T-helper 17 cell (primary cell): ENCODE measurements around the gene JKAMP. TPM values are rescaled to one million over a fixed set of nuclear protein-coding genes. Genes with fewer than 3 reads are reported as not detected.

Experiments
- ATAC-seq: fragments of 150-1000 bp; cut with Tn5 transposase; 2 replicates; pipeline ENCODE4 v1.10.0; 2021; ENCODE audit warnings: mild to moderate bottlenecking, moderate library complexity
- DNase-seq, 3 donors: peaks; one replicate each; pipeline versions ENCODE4 v3.0.0 to v3.0.0-alpha.2; 2020 to 2021
- H3K9me3 ChIP-seq: one replicate; pipeline ENCODE4 v1.7.0; 2013; ENCODE audit warnings: low read length, mild to moderate bottlenecking; ENCODE audit not compliant: control insufficient read depth, poor library complexity, severe bottlenecking
- H3K27ac Mint-ChIP-seq: one replicate; pipeline ENCODE4 v1.8.0; 2022; ENCODE audit warnings: mild to moderate bottlenecking, moderate library complexity, mixed read lengths
- H3K27me3 Mint-ChIP-seq: one replicate; pipeline ENCODE4 v1.8.0; 2022; ENCODE audit warnings: mixed read lengths
- H3K36me3 Mint-ChIP-seq: one replicate; pipeline ENCODE4 v1.8.0; 2022; ENCODE audit warnings: low read depth, mixed read lengths
- H3K4me1 Mint-ChIP-seq: one replicate; pipeline ENCODE4 v1.8.0; 2022; ENCODE audit warnings: mild to moderate bottlenecking, mixed read lengths
- H3K4me3 Mint-ChIP-seq: one replicate; pipeline ENCODE4 v1.8.0; 2022; ENCODE audit warnings: mild to moderate bottlenecking, moderate library complexity, mixed read lengths
- total RNA-seq, 4 donors: library from RNA in 2 of 4; stranded (reverse) in 2 of 4; gene quantifications; one replicate each; pipeline ENCODE4 v1.2.3 and lab custom pipeline; 2022 to 2026

Gene JKAMP
- total RNA-seq, 2 donors from 2014 or later, result 17.7 to 18.4 TPM

GRCh38 chr14:59534361-59534987, 50.2 kb downstream of the JKAMP start:
- H3K27ac Mint-ChIP-seq, result no peak overlapping the region
- peaks cover 25% of the 10 kb centered on the region for H3K27me3 Mint-ChIP-seq
- DNase-seq (no peak), ATAC-seq (no peak)
- no peaks in the 10 kb centered on the region for H3K9me3 ChIP-seq
- no peaks in the 10 kb centered on the region for H3K4me1 Mint-ChIP-seq
- no peak overlapping the region for H3K4me3 Mint-ChIP-seq
- peaks cover 2% of the 10 kb centered on the region for H3K36me3 Mint-ChIP-seq

- Mint-ChIP-seq H3K4me1 (no peaks in the 10 kb centered on the region), H3K36me3 (no peaks in the 10 kb centered on the region), H3K27me3 (peaks cover 26% of the 10 kb centered on the region), H3K4me3 (no peak overlapping the region), H3K27ac (no peak overlapping the region)
- no peaks in the 10 kb centered on the region for H3K9me3 ChIP-seq
- ATAC-seq, result no peak
- DNase-seq, result no peak
These were observed 53.2 kb downstream of the JKAMP start for GRCh38 chr14:59537476-59537875.

GRCh38 chr14:59538936-59539335, 54.6 kb downstream of the JKAMP start:
- Mint-ChIP-seq H3K4me1 (no peaks in the 10 kb centered on the region), H3K36me3 (no peaks in the 10 kb centered on the region), H3K27me3 (peaks cover 24% of the 10 kb centered on the region), H3K4me3 (no peak overlapping the region), H3K27ac (no peak overlapping the region)
- H3K9me3 ChIP-seq, result no peaks in the 10 kb centered on the region
- no peak for ATAC-seq
- DNase-seq, result no peak

- H3K4me3 Mint-ChIP-seq, result no peak overlapping the region
These were observed 56.5 kb downstream of the JKAMP start for GRCh38 chr14:59540852-59541251.

GRCh38 chr14:59541731-59542130, 57.4 kb downstream of the JKAMP start:
- Mint-ChIP-seq H3K27me3 (peaks cover 27% of the 10 kb centered on the region), H3K27ac (no peak overlapping the region)
- DNase-seq, result no peak

More at GRCh38 chr14:59540852-59541251, 56.5 kb downstream of the JKAMP start:
- no peak overlapping the region for H3K27ac Mint-ChIP-seq
- no peak for DNase-seq
- no peaks in the 10 kb centered on the region for H3K36me3 Mint-ChIP-seq
- no peaks in the 10 kb centered on the region for H3K9me3 ChIP-seq
- no peaks in the 10 kb centered on the region for H3K4me1 Mint-ChIP-seq
- no peak for ATAC-seq
- H3K27me3 Mint-ChIP-seq, result peaks cover 27% of the 10 kb centered on the region

GRCh38 chr14:59543873-59544272, 59.6 kb downstream of the JKAMP start:
- no peak for DNase-seq
- peaks cover 27% of the 10 kb centered on the region for H3K27me3 Mint-ChIP-seq
- H3K27ac Mint-ChIP-seq, result no peak overlapping the region
- no peak overlapping the region for H3K4me3 Mint-ChIP-seq
- ATAC-seq, result no peak
- no peaks in the 10 kb centered on the region for H3K4me1 Mint-ChIP-seq
- H3K36me3 Mint-ChIP-seq, result no peaks in the 10 kb centered on the region
- H3K9me3 ChIP-seq, result no peaks in the 10 kb centered on the region

More at GRCh38 chr14:59541731-59542130, 57.4 kb downstream of the JKAMP start:
- Mint-ChIP-seq H3K4me1 (no peaks in the 10 kb centered on the region), H3K4me3 (no peak overlapping the region), H3K36me3 (no peaks in the 10 kb centered on the region)
- ATAC-seq, result no peak
- no peaks in the 10 kb centered on the region for H3K9me3 ChIP-seq

- Mint-ChIP-seq H3K27ac (no peak overlapping the region), H3K36me3 (no peaks in the 10 kb centered on the region), H3K4me1 (no peaks in the 10 kb centered on the region), H3K4me3 (no peak overlapping the region), H3K27me3 (peaks cover 22% of the 10 kb centered on the region)
- no peak for ATAC-seq
- no peak for DNase-seq
- no peaks in the 10 kb centered on the region for H3K9me3 ChIP-seq
These were observed 63.0 kb downstream of the JKAMP start for GRCh38 chr14:59547310-59547709.

Other genes with a start within 250 kb of the JKAMP start
- gene GPR135, start 19.1 kb upstream of the JKAMP start, total RNA-seq, result 1 to 10 TPM; 1.7 to 2.8 TPM
- 10 to 100 TPM; 13.8 to 17.5 TPM for gene L3HYPDH, start 109 bp upstream of the JKAMP start, total RNA-seq
- under 1 TPM in 1 of 2 donors, not detected in 1; 0.39 TPM for gene CCDC175, start 92.3 kb downstream of the JKAMP start, total RNA-seq